ENCODE measurements around the gene TMEM181.
"Not testable (repeated sequence)": the region's sequence is repeated elsewhere in the genome, so short reads cannot be mapped to it uniquely, and the experiment has no call there.

TMEM181 gene

GRCh38 chr6:158559895-158560835, at the start of gene TMEM181:
TSS of gene TMEM181 (plus strand) at chr6:158560091. CDS start at chr6:158560225, 134 bp downstream.
- peak; percentile 26 for DNase-seq

DNA sequence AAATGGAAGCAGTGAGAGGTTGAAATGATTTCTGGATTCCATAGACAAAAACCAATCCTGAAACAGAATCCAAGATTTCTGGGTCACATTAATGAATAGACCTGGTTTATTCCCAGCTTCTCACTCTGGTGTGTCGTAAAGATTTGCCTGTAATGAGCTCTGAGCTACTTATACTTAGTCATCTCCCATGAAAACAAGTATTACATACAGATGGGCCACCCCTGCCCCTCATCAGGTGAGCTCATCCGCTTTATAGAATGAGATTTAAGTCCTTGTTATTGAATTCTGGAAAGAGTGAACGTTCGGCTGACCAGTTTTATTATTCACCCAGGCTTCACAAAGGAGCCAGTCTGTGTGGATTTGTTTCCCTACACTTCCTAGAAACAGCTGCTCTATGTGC, 47.1 kb upstream of the TMEM181 start:
- DNase-seq: no peak

DNA sequence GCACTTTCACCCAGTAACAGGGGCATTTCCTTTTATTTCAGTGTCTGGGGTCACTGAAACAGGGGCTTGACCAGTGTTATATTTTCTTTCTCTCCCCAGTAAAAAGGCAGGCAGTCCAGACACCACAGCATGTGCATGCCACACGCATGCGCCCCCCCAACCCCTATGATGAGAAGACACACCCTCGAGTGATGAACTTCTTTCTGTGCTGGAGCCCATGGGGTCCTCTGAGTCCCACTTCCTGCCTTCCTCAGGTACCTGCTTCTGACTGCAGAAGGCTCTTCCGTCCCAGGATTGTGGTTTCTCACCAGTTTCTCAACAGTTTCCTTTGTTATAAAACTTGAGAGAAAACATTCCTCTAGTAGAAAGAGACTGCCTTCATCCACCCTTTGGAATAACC, 45.7 kb upstream of the TMEM181 start:
- DNase-seq: no peak

DNA sequence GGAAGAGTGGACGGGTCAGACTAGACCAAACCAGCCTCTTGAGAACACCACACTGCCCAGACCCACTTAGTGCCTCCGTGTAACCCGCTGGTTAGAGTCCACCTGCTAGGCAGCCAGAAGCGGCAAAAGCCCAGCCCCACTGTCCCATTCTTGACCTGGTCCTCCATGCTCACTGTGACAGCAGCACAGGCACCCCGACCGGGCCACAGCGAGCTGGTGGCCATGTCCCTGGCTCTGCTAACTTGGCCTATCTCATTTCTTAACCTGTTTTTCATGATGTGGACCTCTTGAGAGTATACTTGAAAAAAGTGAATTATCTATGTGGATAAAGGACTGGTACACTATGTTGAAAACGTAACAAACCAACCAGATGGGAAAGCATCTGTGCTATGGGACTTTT, 44.9 kb upstream of the TMEM181 start:
- no peak for DNase-seq

DNA sequence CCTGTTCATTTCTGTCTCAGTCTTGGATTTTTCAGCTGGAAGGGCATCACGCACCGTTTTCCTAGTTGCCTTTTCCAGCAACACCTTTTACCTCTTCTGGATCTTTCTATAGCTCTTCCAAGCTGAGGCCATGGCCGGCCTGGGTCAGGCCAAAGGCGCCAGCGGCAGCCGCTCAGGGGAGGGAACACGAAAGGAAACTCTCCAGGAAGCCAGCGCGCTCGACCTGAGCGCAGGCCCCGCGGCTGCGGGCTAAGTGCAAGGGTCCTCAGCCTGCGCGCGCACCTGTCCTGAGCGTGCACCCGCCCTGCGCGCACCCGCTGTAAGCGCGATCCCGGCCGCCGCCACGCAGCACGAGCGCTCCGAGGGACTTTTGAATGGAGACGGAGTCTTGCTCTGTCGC, 43.8 kb upstream of the TMEM181 start:
- DNase-seq: no peak

- DNase-seq: no peak
These were observed 42.9 kb upstream of the TMEM181 start for GRCh38 chr6:158517038-158517437.

GRCh38 chr6:158517581-158517980, 42.3 kb upstream of the TMEM181 start:
- no peak for DNase-seq

DNA sequence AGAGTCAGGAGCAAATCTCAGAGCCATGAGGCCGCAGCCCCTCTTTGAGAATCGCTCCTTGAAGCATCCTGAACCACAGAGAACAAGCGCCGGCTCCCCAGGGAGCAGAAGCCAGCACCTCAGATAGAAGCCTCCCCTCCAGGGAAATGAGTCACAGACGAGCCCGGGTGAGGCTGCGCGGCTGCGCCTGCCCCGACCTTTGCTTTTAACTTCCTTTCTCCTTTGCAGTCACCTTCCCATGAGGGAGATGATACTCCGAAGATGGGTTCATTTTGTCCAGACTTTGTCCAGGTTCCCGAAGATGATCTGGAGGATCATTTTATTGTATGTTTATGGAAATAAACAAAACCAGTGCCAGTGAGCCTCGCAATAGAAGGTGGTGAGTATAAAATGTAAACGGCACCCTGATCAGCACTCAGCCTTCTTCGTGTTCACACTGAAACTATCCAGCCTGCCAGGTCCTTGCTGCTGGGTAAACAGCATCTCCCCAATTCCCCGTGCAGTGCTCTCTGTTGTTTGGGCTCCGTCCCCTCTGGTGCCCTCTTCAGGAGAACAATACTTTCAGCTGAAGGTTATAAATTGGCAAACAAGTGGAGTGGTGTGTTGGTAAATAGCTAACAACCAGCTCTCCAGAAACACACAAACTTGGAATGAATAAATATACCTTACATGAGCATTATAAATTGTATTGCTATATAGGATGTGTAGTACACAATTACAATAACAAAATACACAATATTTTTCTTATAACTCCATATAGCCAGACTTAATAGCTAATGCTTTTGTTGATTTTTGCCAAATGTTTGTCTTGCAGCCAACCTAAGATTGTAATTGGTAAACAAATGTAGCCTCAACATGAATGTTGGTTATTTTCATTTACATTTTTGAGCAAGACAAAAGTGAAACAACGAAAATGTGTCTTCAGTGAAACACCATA, 41.4 kb upstream of the TMEM181 start:
- DNase-seq: peak; percentile 74

DNA sequence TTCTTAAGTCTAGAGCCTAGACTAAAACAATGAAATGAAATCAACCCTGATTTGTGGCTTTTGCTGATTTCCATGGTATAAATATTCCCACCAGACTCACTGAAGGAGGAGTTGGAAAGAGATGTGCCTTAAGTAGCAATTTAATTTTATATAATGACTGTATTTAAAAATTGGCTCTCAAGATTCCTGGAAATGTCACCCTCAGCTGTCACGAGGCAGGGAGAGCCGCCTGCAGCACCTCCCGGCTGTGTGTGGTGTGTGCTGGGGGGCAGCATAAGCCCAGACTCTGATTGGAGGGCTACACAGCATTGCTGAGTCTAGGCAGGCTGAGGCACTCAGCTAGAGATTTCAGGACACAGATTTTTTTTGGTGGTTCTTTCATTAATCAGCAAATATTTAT, 40.6 kb upstream of the TMEM181 start:
- no peak for DNase-seq

DNA sequence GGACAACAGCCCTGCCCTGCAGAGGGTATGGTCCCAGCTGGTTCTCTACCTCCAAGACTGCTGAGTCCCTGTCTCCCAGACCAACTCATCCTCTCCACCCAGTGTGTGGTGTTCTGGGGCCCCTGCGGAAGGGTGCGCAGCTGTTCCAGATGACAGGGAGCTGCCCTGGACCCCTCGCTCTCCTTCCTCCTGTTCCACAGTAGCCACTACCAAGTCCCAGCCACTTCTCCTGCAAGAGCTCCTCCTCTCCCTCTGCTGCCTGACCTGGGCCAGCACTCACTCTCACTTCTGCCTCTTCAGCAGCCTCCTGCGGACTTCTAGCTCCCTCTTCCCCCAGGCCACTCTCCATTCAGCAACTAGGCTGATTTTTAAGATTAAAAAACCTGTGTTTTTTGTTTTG, 40.1 kb upstream of the TMEM181 start:
- DNase-seq: no peak

DNA sequence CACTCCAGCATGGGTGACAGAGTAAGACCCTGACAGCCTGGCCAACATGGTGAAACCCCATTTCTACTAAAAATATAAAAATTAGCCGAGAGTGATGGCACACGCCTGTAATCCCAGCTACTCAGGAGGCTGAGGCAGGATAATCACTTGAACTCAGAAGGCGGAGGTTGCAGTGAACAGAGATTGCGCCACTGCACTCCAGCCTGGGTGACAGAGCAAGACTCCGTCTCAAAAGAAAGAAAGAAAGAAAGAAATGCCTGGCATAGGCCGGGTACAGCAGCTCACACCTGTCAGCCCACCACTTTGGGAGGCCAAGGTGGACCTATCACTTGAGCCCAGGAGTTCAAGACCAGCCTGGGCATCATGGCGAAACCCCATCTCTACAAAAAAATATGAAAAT, 38.9 kb upstream of the TMEM181 start:
- DNase-seq: not testable (repeated sequence)

GRCh38 chr6:158521759-158522158, 38.1 kb upstream of the TMEM181 start:
- DNase-seq: no peak

GRCh38 chr6:158522616-158523015, 37.3 kb upstream of the TMEM181 start:
- DNase-seq: no peak

DNA sequence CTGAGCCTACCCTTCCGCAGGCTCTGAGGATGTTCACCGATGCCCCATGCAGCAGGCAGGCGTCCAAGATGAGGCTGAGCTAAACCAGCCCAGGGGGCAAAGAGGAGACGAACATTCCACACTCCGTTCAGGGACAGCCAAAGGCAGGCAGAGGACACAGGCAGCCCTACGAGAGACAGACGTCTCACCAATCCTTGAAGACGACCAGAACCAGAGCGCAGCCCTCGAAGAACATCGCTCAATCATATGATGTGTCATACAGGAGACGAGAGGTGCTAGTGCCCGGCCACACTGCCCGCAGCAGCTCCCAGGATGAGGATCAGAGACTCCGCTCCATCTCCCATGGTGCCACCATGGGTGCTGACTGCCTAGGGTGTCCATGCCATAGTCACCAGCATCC, 35.6 kb upstream of the TMEM181 start:
- DNase-seq: no peak

GRCh38 chr6:158527858-158528257, 32.0 kb upstream of the TMEM181 start:
- not testable (repeated sequence) for DNase-seq

DNA sequence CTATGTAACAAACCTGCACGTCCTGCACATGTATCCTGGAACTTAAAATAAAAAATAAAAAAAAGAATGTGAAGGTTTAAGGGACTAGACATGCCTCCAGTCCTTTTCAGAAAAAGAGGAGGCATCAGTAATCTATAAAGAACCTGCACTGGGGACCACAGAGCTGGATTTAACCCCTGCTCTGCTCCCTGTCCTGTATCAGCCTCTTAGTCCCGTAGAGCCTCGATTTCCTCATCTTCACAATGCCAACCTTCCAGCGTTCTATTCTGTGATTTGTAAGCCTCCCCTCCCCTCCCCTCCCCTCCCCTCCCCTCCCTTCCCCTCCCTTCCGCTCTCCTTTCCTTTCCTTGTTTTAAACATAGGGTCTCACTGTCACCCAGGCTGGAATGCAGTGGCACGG, 31.1 kb upstream of the TMEM181 start:
- no peak for DNase-seq

GRCh38 chr6:158529629-158530028, 30.3 kb upstream of the TMEM181 start:
- no peak for DNase-seq

- no peak for DNase-seq
These were observed 28.3 kb upstream of the TMEM181 start for GRCh38 chr6:158531566-158531965.

GRCh38 chr6:158531970-158532369, 27.9 kb upstream of the TMEM181 start:
- no peak for DNase-seq

GRCh38 chr6:158536084-158536890, 23.6 kb upstream of the TMEM181 start:
- DNase-seq: peak; percentile 65

DNA sequence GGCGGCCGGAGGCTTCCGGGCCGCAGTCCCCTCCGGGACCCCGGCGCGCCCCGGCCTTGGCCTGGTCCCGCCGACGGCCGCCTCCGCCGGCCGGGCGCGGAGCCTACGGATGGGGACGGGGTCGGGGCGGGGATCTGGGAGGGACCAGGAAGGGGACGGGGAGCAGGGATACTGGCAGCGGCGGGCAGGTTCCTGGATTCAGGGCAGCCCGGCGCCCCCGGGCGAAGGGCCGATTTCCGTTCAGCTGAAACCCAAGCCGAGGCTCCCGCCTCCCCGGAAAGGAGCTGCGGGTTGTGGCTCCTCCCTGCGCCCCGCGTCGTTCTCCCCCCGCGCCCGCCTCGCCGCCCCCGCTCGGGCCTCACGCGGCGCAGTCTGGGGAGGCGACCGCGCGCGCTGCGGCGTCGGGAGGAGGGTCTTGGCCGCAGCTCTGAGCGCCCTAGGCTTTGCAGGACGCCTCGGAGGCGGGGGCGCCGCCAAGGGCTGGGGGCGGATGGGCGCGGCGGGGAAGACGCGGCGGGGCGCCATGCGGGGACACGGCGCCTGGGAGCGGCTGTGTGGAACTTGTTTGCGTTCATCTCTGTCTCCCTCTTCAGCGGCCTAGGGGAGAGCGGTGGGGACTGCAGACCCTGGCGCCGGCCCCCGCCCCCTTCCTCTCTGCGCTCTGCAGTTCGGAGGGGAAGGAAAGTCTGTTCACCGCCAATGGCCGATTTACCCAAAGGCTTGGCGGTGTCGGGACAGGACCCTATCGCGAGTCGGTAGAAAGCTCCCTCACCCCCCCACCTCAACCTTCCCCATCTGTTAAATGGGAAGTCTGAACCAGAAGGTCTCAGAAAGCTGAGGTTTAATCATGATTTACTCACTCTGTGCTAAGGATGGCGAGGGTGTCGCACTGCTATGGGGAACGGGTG, 22.7 kb upstream of the TMEM181 start:
- DNase-seq: peak; percentile 15

DNA sequence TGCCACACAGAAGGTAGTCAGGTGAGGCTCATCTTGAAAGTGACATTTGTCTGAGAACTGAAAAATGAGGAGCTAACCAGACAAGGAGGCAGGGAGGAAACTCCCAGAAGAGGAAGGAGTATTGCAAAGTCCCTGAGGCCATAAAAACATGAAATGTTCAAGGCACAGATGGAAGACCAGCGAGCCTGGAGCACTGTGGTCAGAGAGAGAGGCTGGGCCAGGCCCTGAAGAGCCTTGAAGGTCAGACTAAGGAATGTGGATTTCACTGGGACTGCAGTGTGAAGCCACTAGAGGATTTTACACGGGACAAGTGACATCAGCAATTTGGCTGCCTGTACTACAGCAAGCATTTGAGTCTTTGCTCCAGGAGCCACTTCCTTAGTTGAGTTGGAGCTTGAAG, 21.1 kb upstream of the TMEM181 start:
- DNase-seq: no peak
